Activated T-helper 1 cell treated with Interleukin-2 at 50 U/mL for 16 hours (primary cell): ENCODE results near the gene ITLN1.
"Not testable (repeated sequence)": the region's sequence is repeated elsewhere in the genome, so short reads cannot be mapped to it uniquely, and the experiment has no call there.

Experiments used
- DNase-seq: peaks from one replicate; pipeline ENCODE4 v3.0.0-alpha.2; 2020; ENCODE audit warnings: low read depth

ITLN1 gene

GRCh38 chr1:160885042-160885441 lies at the start of gene ITLN1:
ITLN1 (minus strand) TSS chr1:160885180; CDS start chr1:160884877, 303 bp downstream.
- DNase-seq = no peak

DNA sequence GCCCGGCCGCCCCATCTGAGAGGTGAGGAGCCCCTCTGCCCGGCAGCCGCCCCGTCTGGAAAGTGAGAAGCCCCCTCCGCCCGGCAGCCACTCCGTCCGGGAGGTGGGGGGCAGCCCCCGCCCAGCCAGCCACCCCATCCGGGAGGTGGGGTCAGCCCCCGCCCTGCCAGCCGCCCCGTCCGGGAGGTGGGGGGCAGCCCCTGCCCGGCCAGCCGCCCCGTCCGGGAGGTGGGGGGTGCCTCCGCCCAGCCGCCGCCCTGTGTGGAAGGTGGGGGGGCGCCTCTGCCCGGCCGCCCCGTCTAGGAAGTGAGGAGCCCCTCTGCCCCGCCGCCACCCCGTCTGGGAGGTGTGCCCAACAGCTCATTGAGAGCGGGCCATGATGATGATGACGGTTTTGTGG lies 48.3 kb upstream of the ITLN1 start:
- not testable (repeated sequence) for DNase-seq

GRCh38 chr1:160925652-160926244 lies 40.8 kb upstream of the ITLN1 start:
- no peak for DNase-seq

GRCh38 chr1:160924791-160925651 lies 40.0 kb upstream of the ITLN1 start:
- no peak for DNase-seq

GRCh38 chr1:160916666-160917065 lies 31.7 kb upstream of the ITLN1 start:
- DNase-seq = no peak

- DNase-seq = not testable (repeated sequence)
Observed at GRCh38 chr1:160913229-160913628, 28.2 kb upstream of the ITLN1 start.

GRCh38 chr1:160911925-160912324 lies 26.9 kb upstream of the ITLN1 start:
- DNase-seq = no peak

- DNase-seq = no peak
Observed at GRCh38 chr1:160911441-160911840, 26.5 kb upstream of the ITLN1 start.

GRCh38 chr1:160910170-160910750 lies 25.3 kb upstream of the ITLN1 start:
- no peak for DNase-seq

GRCh38 chr1:160907976-160908375 lies 23.0 kb upstream of the ITLN1 start:
- DNase-seq = no peak

DNA sequence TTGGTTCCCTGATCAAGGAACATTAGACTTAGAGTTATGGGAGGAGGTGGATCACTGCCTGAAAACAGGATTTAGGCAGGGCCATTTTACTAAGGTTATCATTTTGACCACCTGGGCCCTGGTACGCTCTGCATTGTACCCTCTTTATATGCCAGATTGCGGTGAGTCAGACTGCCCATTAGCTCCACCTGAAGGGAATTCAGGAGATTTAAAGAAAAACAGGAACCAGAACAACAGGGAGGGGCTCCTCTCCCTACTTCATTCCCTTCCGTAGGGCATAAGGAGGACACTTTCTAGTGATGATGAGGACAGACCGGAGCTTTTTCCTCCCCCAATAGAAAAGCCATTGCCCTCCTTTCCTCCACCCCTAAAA lies 20.6 kb upstream of the ITLN1 start:
- no peak for DNase-seq

GRCh38 chr1:160904783-160905616 lies 20.0 kb upstream of the ITLN1 start:
- DNase-seq = no peak

DNA sequence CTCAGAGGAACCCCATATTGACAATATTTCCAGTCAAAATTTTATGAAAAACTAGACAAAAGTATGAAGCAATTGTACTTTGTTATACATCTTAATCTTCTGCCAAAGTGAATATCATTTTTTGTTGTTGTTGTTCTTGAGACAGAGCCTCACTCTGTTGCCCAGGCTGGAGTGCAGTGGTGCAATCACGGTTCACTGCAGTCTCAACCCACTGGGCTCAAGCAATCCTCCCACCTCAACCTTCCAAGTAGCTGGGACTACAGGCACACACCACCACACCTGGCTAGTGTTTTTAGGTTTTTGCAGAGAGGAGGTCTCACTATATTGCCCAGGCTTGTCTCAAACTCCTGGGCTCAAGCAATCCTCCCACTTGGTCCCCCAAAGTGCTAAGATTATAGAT lies 17.3 kb upstream of the ITLN1 start:
- DNase-seq = not testable (repeated sequence)

GRCh38 chr1:160901768-160902167 lies 16.8 kb upstream of the ITLN1 start:
- DNase-seq = no peak

GRCh38 chr1:160900683-160901082 lies 15.7 kb upstream of the ITLN1 start:
- DNase-seq = not testable (repeated sequence)

DNA sequence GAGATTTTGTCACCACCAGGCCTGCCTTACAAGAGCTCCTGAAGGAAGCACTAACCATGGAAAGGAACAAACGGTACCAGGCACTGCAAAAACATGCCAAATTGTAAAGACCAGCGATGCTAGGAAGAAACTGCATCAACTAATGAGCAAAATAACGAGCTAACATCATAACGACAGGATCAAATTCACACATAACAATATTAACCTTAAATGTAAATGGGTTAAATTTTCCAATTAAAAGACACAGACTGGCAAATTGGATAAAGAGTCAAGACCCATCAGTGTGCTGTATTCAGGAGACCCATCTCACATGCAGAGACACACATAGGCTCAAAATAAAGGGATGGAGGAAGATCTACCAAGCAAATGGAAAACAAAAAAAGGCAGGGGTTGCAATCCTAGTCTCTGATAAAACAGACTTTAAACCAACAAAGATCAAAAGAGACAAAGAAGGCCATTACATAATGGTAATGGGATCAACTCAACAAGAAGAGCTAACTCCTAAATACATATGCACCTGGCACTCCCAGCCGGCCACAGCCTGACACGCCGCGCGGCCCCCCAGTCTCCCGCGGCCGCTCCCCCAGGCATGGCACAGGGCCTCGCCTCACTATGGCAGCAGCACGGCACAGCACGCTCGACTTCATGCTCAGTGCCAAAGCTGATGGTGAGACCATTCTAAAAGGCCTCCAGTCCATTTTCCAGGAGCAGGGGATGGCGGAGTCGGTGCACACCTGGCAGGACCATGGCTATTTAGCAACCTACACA lies 9.6 kb upstream of the ITLN1 start:
- not testable (repeated sequence) for DNase-seq

DNA sequence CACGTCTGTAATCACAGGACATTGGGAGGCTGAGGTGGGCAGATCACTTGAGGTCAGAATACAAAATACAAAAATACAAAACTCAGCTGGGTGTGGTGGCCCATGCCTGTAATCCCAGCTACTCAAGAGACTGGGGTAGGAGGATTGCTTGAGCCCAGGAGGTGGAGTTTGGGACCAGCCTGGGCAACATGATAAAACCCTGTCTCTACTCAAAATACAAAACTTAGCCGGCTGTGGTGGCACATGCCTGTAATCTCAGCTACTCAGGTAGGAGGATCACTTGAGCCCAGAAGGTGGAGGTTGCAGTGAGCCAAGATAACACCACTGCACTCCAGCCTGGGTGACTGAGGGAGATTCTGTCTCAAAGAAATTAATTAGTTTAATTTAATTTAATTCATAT lies 6.5 kb upstream of the ITLN1 start:
- no peak for DNase-seq

- no peak for DNase-seq
Observed at GRCh38 chr1:160888926-160889325, 3.9 kb upstream of the ITLN1 start.

GRCh38 chr1:160887071-160887470 lies 2.1 kb upstream of the ITLN1 start:
- DNase-seq = no peak

DNA sequence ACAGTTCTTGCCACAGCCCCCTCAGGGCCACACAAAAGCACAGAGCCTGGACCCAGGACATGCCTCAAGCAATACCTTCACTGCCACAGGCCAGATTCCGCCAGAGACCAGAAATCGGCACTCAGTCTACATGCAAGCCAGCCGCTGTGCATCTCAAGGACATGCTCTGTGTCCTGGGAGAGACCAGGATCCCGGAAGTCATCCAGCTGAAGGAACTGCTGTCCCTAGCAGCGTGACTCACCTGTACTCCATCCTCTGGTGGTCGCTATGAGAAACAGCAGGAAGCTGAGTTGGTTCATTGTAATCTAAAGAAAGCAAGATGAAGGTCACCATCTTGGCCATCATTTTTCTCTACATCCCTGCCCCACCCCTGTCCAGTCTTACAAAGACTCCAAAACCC lies 401 bp downstream of the ITLN1 start:
- no peak for DNase-seq
